IPS-18c (cell line): Measurements from ENCODE around the gene C2orf76.

Source experiments
- H3K4me3 ChIP-seq: 2 replicates; pipeline ENCODE4 v1.7.0; 2013; ENCODE audit warnings: low read depth, mild to moderate bottlenecking, low read length, moderate library complexity; ENCODE audit not compliant: insufficient read depth
- H3K9me3 ChIP-seq: one replicate; pipeline ENCODE4 v1.6.1; 2013; ENCODE audit warnings: mild to moderate bottlenecking, low read length, moderate library complexity; ENCODE audit not compliant: control insufficient read depth, insufficient read depth

Gene C2orf76

GRCh38 chr2:119263656-119264055 lies 103.0 kb downstream of the C2orf76 start:
- H3K4me3 ChIP-seq, result no peak overlapping the region

GRCh38 chr2:119263025-119263424 lies 103.6 kb downstream of the C2orf76 start:
- Histone ChIP-seq H3K4me3 (no peak overlapping the region), H3K9me3 (no peaks in the 10 kb centered on the region)

More at GRCh38 chr2:119263656-119264055, 103.0 kb downstream of the C2orf76 start:
- no peaks in the 10 kb centered on the region for H3K9me3 ChIP-seq

- Histone ChIP-seq H3K4me3 (no peak overlapping the region), H3K9me3 (no peaks in the 10 kb centered on the region)
Observed at GRCh38 chr2:119261493-119262225, 105.0 kb downstream of the C2orf76 start.

GRCh38 chr2:119260646-119261492 lies 105.8 kb downstream of the C2orf76 start:
- Histone ChIP-seq H3K4me3 (no peak overlapping the region), H3K9me3 (no peaks in the 10 kb centered on the region)

- no peaks in the 10 kb centered on the region for H3K9me3 ChIP-seq
- no peak overlapping the region for H3K4me3 ChIP-seq
Observed at GRCh38 chr2:119259296-119259860, 107.3 kb downstream of the C2orf76 start.

GRCh38 chr2:119257198-119257597 lies 109.4 kb downstream of the C2orf76 start:
- no peaks in the 10 kb centered on the region for H3K9me3 ChIP-seq
- no peak overlapping the region for H3K4me3 ChIP-seq

GRCh38 chr2:119256582-119256921 lies 110.1 kb downstream of the C2orf76 start:
- Histone ChIP-seq H3K9me3 (no peaks in the 10 kb centered on the region), H3K4me3 (no peak overlapping the region)

- no peaks in the 10 kb centered on the region for H3K9me3 ChIP-seq
- H3K4me3 ChIP-seq, result no peak overlapping the region
Observed at GRCh38 chr2:119255760-119256581, 110.7 kb downstream of the C2orf76 start.

GRCh38 chr2:119254601-119255080 lies 112.0 kb downstream of the C2orf76 start:
- H3K9me3 ChIP-seq, result no peaks in the 10 kb centered on the region
- H3K4me3 ChIP-seq, result no peak overlapping the region

- Histone ChIP-seq H3K9me3 (no peaks in the 10 kb centered on the region), H3K4me3 (no peak overlapping the region)
Observed at GRCh38 chr2:119253760-119254600, 112.7 kb downstream of the C2orf76 start.

GRCh38 chr2:119253114-119253702 lies 113.4 kb downstream of the C2orf76 start:
- H3K4me3 ChIP-seq, result no peak overlapping the region
- no peaks in the 10 kb centered on the region for H3K9me3 ChIP-seq
